ENCODE measurements around the gene AAR2. TPM values are rescaled to one million over a fixed set of nuclear protein-coding genes. Genes with fewer than 3 reads are reported as not detected.

Gene AAR2
- total RNA-seq, 1 donor from 2014 or later: 27.7 TPM

DNA sequence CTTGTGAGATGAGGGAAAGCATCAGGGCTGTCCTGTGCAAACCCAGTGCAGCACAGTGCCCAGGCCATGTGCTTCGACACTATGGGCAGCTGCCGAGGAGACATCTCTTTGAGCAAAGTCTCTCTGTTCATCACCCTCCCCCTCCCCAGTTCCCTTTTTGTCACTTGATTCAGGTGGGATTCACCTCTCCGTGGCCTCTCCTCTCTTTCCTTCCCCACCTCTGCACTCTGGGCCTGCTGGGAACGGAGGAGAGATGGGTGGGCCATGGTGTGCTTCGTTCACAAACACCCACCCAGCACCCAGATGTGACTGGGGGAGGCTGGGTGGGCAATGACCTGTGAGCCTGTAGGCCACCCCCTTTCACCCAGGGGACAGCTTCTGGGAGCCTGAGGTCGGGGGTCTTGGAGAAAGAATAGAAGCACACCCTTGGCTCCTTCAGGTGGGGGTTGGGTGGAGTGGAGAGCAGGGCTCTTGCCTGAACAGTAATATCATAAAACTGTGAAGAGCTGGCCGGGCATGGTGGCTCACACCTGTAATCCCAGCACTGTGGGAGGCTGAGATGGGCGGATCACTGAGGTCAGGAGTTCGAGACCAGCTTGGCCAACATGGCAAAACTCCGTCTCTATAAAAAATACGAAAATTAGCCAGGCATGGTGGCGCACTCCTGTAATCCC lies 36.4 kb downstream of the AAR2 start:
- no peak for DNase-seq (ENCODE audit: low spot score, unreplicated experiment)
- H3K27me3 Mint-ChIP-seq: peaks cover 3% of the 10 kb centered on the region
- H3K4me3 Mint-ChIP-seq (ENCODE audit: low read depth): no peak overlapping the region
- H3K36me3 Mint-ChIP-seq (ENCODE audit: insufficient read depth): no peaks in the 10 kb centered on the region
- no peak overlapping the region for H3K27ac Mint-ChIP-seq
- TF ChIP-seq, protein P1, sequence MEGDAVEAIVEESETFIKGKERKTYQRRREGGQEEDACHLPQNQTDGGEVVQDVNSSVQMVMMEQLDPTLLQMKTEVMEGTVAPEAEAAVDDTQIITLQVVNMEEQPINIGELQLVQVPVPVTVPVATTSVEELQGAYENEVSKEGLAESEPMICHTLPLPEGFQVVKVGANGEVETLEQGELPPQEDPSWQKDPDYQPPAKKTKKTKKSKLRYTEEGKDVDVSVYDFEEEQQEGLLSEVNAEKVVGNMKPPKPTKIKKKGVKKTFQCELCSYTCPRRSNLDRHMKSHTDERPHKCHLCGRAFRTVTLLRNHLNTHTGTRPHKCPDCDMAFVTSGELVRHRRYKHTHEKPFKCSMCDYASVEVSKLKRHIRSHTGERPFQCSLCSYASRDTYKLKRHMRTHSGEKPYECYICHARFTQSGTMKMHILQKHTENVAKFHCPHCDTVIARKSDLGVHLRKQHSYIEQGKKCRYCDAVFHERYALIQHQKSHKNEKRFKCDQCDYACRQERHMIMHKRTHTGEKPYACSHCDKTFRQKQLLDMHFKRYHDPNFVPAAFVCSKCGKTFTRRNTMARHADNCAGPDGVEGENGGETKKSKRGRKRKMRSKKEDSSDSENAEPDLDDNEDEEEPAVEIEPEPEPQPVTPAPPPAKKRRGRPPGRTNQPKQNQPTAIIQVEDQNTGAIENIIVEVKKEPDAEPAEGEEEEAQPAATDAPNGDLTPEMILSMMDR (IDR thresholded peaks at IDR 0.05; ENCODE audit: unreplicated experiment): no peak
- no peaks in the 10 kb centered on the region for H3K9me3 Mint-ChIP-seq (ENCODE audit: low read depth)
- peaks cover 2% of the 10 kb centered on the region for H3K4me1 Mint-ChIP-seq (ENCODE audit: low read depth)

DNA sequence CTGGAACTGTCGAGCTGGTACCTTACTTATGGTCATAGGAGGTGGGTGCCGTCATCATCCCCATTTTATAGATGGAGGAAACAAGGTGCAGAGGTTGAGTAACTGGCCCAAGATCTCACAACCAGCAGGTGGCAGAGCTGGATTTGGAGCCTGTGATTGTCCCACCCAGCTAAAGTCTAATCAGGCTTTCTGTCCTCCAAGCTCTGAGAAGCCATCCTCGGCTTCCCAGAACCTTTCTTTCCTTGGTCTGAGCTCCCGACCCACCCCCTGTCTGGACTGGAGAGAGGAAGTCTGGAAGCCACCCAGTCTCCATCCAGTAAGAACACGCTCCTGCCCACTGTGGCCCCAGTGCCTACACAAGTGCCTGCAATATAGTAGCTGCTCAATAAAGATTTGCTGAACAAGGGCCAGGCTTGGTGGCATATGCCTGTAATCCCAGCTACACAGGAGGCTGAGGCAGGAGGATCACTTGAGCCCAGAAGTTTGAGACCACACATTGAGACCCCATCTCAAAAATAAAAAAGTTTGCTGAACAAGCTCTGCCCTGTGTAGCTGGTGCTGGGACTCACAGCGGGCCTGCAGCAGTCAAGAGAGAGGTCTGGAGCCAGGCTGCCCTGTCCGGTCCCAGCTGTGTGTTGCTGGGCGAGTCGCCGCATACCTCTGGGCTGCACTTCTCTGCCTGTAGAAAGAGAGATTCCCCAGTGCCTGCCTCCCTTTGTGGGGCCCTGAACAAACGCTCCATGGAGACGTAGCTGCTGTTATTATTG lies 37.3 kb downstream of the AAR2 start:
- Mint-ChIP-seq H3K9me3 (ENCODE audit: low read depth) (no peaks in the 10 kb centered on the region), H3K4me1 (ENCODE audit: low read depth) (peaks cover 2% of the 10 kb centered on the region), H3K4me3 (ENCODE audit: low read depth) (no peak overlapping the region), H3K27me3 (peaks cover 3% of the 10 kb centered on the region), H3K36me3 (ENCODE audit: insufficient read depth) (no peaks in the 10 kb centered on the region), H3K27ac (no peak overlapping the region)
- DNase-seq (ENCODE audit: low spot score, unreplicated experiment): no peak
- TF ChIP-seq, protein P1 (IDR thresholded peaks at IDR 0.05; ENCODE audit: unreplicated experiment): peak; percentile 23

DNA sequence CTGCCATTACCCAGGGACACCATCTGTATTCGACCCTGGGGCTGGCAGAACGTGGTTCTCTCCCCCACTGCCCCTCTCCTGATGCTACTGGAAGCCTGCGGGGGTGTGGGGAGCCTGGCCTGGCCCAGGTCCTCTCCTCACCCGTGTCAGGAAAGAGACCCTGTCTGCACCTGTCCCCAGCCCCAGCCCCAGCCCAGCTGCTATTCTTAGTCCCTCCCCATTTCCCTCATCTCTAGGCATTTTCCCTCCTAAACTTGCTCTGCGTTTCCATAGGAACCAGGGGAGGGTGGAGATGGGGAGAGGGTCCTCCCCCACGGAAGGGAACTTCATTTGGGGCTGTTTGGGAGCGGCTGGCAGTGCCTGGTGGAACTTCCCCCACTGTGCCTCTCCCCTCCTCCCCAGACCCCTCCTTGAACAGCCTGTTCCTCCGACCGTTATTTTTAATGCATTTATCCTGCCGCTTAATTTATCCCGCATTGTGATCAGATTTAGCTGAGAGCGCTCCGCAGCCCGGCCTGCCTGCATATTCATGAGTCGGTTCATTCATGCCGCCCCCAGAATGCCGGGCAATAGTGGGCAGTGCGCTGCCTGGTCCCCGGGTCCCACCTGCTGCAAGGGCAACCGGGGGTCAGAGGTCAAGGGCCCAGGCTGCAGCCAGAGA lies 38.0 kb downstream of the AAR2 start:
- DNase-seq (ENCODE audit: low spot score, unreplicated experiment): no peak
- H3K36me3 Mint-ChIP-seq (ENCODE audit: insufficient read depth): no peaks in the 10 kb centered on the region
- no peak overlapping the region for H3K4me3 Mint-ChIP-seq (ENCODE audit: low read depth)
- H3K9me3 Mint-ChIP-seq (ENCODE audit: low read depth): no peaks in the 10 kb centered on the region
- TF ChIP-seq, protein P1 (IDR thresholded peaks at IDR 0.05; ENCODE audit: unreplicated experiment): no peak
- peaks cover 3% of the 10 kb centered on the region for H3K27me3 Mint-ChIP-seq
- no peak overlapping the region for H3K27ac Mint-ChIP-seq
- peaks cover 2% of the 10 kb centered on the region for H3K4me1 Mint-ChIP-seq (ENCODE audit: low read depth)

DNA sequence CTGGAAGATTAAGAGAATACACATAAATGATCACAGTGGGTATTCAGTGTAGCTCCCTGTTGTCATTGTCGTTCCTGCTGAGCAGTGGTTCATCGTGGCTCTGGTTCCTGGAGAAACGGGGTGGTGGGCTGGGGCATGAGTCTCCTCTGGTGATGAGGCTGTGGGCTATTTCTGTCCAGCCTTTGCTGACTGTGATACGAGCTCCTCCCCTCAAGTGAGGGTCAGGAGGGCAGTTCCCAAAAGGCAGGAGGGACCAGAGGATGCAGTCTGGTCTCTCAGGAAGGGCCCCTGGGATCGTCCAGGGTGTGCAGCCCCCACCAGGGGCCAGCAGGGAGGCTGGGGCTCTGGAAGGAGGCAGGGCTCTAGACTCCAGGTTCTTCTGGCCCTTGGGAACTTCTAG lies 38.7 kb downstream of the AAR2 start:
- TF ChIP-seq, protein P1 (IDR thresholded peaks at IDR 0.05; ENCODE audit: unreplicated experiment): no peak
- no peak for DNase-seq (ENCODE audit: low spot score, unreplicated experiment)
- Mint-ChIP-seq H3K9me3 (ENCODE audit: low read depth) (no peaks in the 10 kb centered on the region), H3K4me3 (ENCODE audit: low read depth) (no peak overlapping the region), H3K4me1 (ENCODE audit: low read depth) (peaks cover 2% of the 10 kb centered on the region), H3K27me3 (peaks cover 3% of the 10 kb centered on the region), H3K27ac (no peak overlapping the region), H3K36me3 (ENCODE audit: insufficient read depth) (no peaks in the 10 kb centered on the region)

DNA sequence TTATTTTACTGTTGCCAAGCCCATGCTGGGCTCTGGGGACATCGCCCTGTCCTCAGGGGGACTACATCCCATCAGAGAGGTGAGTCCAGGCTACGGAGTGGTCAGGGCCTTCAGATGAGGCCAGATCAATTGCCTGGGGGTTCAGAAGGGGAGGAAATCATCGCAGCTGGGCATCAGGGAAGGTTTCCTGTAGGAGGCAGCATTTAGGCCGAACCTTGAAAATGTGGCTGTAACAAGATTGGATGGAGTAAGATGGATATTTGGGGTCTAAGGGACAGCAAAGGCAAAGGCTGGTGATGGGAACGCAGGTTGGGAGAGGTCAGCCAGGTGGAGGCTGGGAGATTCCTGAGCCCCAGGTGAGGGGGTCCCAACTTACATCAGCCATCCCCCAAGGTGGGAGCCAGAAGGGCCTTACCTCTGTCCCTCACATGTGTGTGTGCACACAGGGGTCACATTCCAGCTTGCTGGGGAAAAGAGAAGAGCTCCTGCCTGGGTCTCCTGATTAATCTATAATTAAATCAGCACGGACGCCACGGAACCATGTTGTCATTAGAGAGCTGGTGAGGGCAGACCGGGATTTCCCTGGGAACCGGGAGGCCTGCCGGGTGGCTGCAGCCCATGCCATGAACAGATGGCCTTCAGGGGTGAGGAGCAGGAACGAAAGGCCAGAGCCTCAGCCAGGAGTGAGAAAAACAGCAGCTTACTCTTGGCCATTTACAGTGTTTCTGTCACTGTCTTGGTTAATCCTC lies 39.3 kb downstream of the AAR2 start:
- TF ChIP-seq, protein P1 (IDR thresholded peaks at IDR 0.05; ENCODE audit: unreplicated experiment): no peak
- no peak for DNase-seq (ENCODE audit: low spot score, unreplicated experiment)
- no peak overlapping the region for H3K4me3 Mint-ChIP-seq (ENCODE audit: low read depth)
- peaks cover 3% of the 10 kb centered on the region for H3K27me3 Mint-ChIP-seq
- peaks cover 2% of the 10 kb centered on the region for H3K4me1 Mint-ChIP-seq (ENCODE audit: low read depth)
- H3K36me3 Mint-ChIP-seq (ENCODE audit: insufficient read depth): no peaks in the 10 kb centered on the region
- no peak overlapping the region for H3K27ac Mint-ChIP-seq
- no peaks in the 10 kb centered on the region for H3K9me3 Mint-ChIP-seq (ENCODE audit: low read depth)
